BLaER1 (cell line): ENCODE data around the gene SMC1B.

Experiments
- H3K27ac ChIP-seq: shearing (Covaris generic); formaldehyde crosslinking; 2 replicates; pipeline ENCODE4 v1.8.1; 2022
- H3K27me3 ChIP-seq: shearing (Covaris generic); formaldehyde crosslinking; 2 replicates; pipeline ENCODE4 v1.8.1; 2022
- H3K36me3 ChIP-seq: shearing (Covaris generic); formaldehyde crosslinking; 2 replicates; pipeline ENCODE4 v1.8.1; 2022
- H3K4me1 ChIP-seq: shearing (Covaris generic); formaldehyde crosslinking; 2 replicates; pipeline ENCODE4 v1.8.1; 2022
- H3K4me2 ChIP-seq: shearing (Covaris generic); formaldehyde crosslinking; 2 replicates; pipeline ENCODE4 v1.8.1; 2022
- H3K4me3 ChIP-seq: shearing (Covaris generic); formaldehyde crosslinking; 2 replicates; pipeline ENCODE4 v1.8.1; 2022
- H3K9ac ChIP-seq: shearing (Covaris generic); formaldehyde crosslinking; 2 replicates; pipeline ENCODE4 v1.8.1; 2022
- H3K9me3 ChIP-seq: shearing (Covaris generic); formaldehyde crosslinking; 2 replicates; pipeline ENCODE4 v1.8.1; 2022
- H4K20me1 ChIP-seq: shearing (Covaris generic); formaldehyde crosslinking; 2 replicates; pipeline ENCODE4 v1.8.1; 2022
- Cebpa-rat ChIP-seq: shearing (Covaris generic); IDR thresholded peaks from 2 replicates; pipeline ENCODE4 v1.8.1; 2022

SMC1B gene

GRCh38 chr22:45316796-45317526, 96.4 kb downstream of the SMC1B start:
- H3K9ac ChIP-seq, result no peak overlapping the region
- no peaks in the 10 kb centered on the region for H3K9me3 ChIP-seq
- no peak for TF ChIP-seq Cebpa-rat
- H3K4me1 ChIP-seq, result peaks cover 89% of the 10 kb centered on the region
- peaks cover 22% of the 10 kb centered on the region for H3K36me3 ChIP-seq
- H3K27ac ChIP-seq, result no peak overlapping the region
- peaks cover 99% of the 10 kb centered on the region for H4K20me1 ChIP-seq
- no peak overlapping the region for H3K4me2 ChIP-seq
- no peak overlapping the region for H3K4me3 ChIP-seq
- no peaks in the 10 kb centered on the region for H3K27me3 ChIP-seq

DNA sequence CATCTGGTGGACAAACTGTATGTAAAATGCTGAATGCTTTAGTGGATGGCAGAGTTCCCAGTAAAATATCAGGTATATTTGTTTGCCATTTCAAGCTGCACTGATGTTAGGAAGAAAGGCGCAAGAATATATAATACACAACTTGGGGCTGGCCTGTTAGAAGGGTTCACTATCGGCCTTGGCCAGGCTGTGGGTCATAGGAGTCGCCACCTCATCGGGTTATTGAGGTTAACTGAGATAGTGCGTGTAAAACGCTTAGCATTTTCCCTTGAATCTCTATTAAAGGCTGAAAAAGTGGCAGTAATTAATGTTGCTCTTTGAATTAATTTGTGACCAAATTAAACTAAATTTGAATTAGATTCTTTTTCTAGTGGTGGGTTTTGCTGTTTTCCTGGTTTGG, 98.6 kb downstream of the SMC1B start:
- H3K4me3 ChIP-seq, result no peak overlapping the region

DNA sequence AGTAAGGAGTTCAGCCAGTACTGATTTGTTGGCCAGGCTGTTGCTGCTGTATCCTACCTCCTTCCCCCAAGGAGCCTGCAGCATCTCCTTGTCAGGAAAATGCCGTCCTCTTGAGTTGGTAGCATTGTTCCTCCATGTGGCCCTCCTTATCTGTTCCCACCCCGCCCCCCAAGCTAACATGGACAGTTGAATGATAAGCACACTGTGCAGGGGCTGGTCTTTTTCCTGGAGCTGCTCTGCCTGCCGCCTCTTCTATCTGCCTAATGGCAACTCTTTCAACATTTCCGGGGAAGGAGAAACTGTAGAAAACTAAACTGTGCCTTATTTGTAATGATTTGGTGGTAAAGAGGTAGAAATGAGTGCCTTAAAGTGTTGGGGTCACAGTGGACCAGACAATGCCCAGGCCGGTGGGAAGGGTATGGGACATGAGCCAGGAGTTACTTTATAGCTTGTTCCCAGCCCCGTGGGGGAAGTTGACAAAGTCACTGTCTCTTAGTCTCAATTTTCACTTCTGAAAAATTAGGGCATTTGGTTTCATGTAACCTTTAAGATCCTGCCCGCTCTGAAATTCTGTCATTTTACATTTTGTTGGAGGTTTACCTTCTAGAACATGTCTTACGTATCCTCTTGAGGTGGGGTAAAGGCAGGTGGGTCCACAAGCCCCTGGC, 99.2 kb downstream of the SMC1B start:
- H3K27me3 ChIP-seq, result no peaks in the 10 kb centered on the region
- H3K4me3 ChIP-seq, result no peak overlapping the region
- TF ChIP-seq Cebpa-rat, result no peak
- no peaks in the 10 kb centered on the region for H3K9me3 ChIP-seq
- peaks cover 78% of the 10 kb centered on the region for H3K4me1 ChIP-seq
- peaks cover 90% of the 10 kb centered on the region for H4K20me1 ChIP-seq
- H3K27ac ChIP-seq, result no peak overlapping the region
- H3K4me2 ChIP-seq, result no peak overlapping the region; the same call in 1 of the 2 replicates
- H3K36me3 ChIP-seq, result peaks cover 23% of the 10 kb centered on the region
- no peak overlapping the region for H3K9ac ChIP-seq

More for the DNA sequence above, 98.6 kb downstream of the SMC1B start:
- H3K4me2 ChIP-seq, result no peak overlapping the region; the same call in 1 of the 2 replicates
- no peaks in the 10 kb centered on the region for H3K27me3 ChIP-seq
- H3K4me1 ChIP-seq, result peaks cover 81% of the 10 kb centered on the region
- peaks cover 23% of the 10 kb centered on the region for H3K36me3 ChIP-seq
- TF ChIP-seq Cebpa-rat, result no peak
- no peak overlapping the region for H3K27ac ChIP-seq
- H3K9me3 ChIP-seq, result no peaks in the 10 kb centered on the region
- peaks cover 96% of the 10 kb centered on the region for H4K20me1 ChIP-seq
- no peak overlapping the region for H3K9ac ChIP-seq

GRCh38 chr22:45312856-45313255, 100.5 kb downstream of the SMC1B start:
- Histone ChIP-seq H3K27ac (no peak overlapping the region), H3K9me3 (no peaks in the 10 kb centered on the region)
- no peak for TF ChIP-seq Cebpa-rat

GRCh38 chr22:45312415-45312814, 101.0 kb downstream of the SMC1B start:
- H3K9me3 ChIP-seq, result no peaks in the 10 kb centered on the region
- H3K27me3 ChIP-seq, result no peaks in the 10 kb centered on the region
- H4K20me1 ChIP-seq, result peaks cover 72% of the 10 kb centered on the region
- H3K4me1 ChIP-seq, result peaks cover 70% of the 10 kb centered on the region
- no peak overlapping the region for H3K4me3 ChIP-seq
- TF ChIP-seq Cebpa-rat, result no peak
- peak overlapping the region; percentile 95; the same call in 1 of the 2 replicates for H3K4me2 ChIP-seq
- H3K9ac ChIP-seq, result no peak overlapping the region
- H3K36me3 ChIP-seq, result peaks cover 23% of the 10 kb centered on the region
- H3K27ac ChIP-seq, result no peak overlapping the region

More at GRCh38 chr22:45312856-45313255, 100.5 kb downstream of the SMC1B start:
- no peaks in the 10 kb centered on the region for H3K27me3 ChIP-seq
- H4K20me1 ChIP-seq, result peaks cover 77% of the 10 kb centered on the region
- H3K4me3 ChIP-seq, result no peak overlapping the region
- H3K9ac ChIP-seq, result no peak overlapping the region
- H3K36me3 ChIP-seq, result peaks cover 23% of the 10 kb centered on the region
- H3K4me2 ChIP-seq, result 0 out of 2 replicates have a peak overlapping the region, but pooled peaks have one; percentile 0
- H3K4me1 ChIP-seq, result peaks cover 74% of the 10 kb centered on the region

DNA sequence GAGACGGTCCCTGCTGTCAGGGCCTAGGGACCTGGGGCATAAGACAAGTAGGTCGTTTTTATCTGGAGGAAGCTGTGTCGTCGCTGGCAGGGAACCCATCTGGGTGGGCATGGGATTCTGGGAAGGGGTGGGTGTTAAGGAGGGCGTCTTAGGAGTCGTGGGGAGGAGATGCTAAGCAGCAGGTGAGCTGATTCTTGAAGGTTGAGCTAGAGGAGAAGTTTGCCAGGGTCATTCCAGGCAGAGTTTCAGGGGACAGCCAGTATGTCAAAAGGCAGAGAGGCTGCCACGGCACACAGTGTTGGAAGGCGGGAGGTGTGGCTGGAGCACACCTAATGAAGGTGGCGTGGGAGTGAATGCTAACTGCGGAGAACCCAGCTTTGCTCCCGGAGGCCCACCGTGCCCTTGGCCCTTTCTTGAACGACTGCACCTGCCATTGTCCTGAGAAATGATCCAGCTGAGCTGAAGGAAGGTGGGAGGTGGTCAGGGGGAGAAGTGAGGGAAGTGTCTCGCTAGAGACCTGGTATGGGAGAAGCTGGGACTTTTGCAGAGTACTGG, 102.3 kb downstream of the SMC1B start:
- H3K4me3 ChIP-seq, result peak overlapping the region; percentile 94
- H3K4me1 ChIP-seq, result peaks cover 66% of the 10 kb centered on the region
- TF ChIP-seq Cebpa-rat, result no peak
- H3K27me3 ChIP-seq, result no peaks in the 10 kb centered on the region
- H4K20me1 ChIP-seq, result peaks cover 59% of the 10 kb centered on the region
- H3K27ac ChIP-seq, result peak overlapping the region; percentile 92
- H3K36me3 ChIP-seq, result peaks cover 14% of the 10 kb centered on the region
- H3K9me3 ChIP-seq, result no peaks in the 10 kb centered on the region
- H3K9ac ChIP-seq, result peak overlapping the region; percentile 94
- peak overlapping the region; percentile 95 for H3K4me2 ChIP-seq

DNA sequence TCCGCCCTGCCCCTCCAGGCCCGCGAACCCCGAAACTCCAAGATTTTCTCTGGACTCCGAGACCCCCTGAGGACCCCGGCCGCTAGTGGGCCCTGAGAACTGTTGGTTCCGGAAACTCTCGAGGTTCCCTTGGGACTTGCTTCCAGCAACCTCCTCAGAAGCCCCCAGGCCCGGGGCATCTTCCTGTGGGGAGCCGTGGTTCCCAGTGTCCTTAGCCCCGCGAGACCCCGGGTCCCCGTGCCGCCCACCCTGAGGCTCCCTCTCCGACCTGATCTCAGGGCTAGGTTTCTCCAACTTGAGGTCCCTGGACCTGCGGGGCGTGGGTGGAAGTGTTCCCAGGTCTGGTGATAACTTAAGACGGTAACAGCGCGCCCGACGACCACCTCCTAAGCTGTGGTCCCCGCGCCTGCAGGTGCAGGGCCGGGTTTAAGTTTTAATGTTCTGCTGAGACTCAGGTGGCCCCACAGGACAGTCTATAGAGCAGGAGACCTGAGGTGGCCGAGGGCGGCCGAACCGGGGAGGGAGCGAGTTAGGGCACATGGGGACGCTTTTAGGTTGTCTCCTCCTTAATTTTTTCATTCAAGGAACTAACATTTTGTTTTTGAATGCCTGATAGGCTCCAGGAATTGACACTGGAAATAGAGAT, 102.9 kb downstream of the SMC1B start:
- peak overlapping the region; percentile 92 for H3K27ac ChIP-seq
- peaks cover 53% of the 10 kb centered on the region for H4K20me1 ChIP-seq
- H3K36me3 ChIP-seq, result peaks cover 11% of the 10 kb centered on the region
- TF ChIP-seq Cebpa-rat, result no peak
- peaks cover 60% of the 10 kb centered on the region for H3K4me1 ChIP-seq
- peak overlapping the region; percentile 95 for H3K4me2 ChIP-seq
- H3K9ac ChIP-seq, result peak overlapping the region; percentile 94
- H3K9me3 ChIP-seq, result no peaks in the 10 kb centered on the region
- no peaks in the 10 kb centered on the region for H3K27me3 ChIP-seq
- H3K4me3 ChIP-seq, result peak overlapping the region; percentile 94

- Histone ChIP-seq H4K20me1 (peaks cover 44% of the 10 kb centered on the region), H3K9me3 (no peaks in the 10 kb centered on the region), H3K27me3 (no peaks in the 10 kb centered on the region), H3K36me3 (peaks cover 11% of the 10 kb centered on the region), H3K9ac (peak within 1 kb of the TSS; percentile 94), H3K4me3 (peak within 1 kb of the TSS; percentile 94), H3K4me2 (peak within 1 kb of the TSS; percentile 95), H3K27ac (peak within 1 kb of the TSS; percentile 92), H3K4me1 (peaks cover 55% of the 10 kb centered on the region)
- TF ChIP-seq Cebpa-rat, result no peak
These were observed 103.8 kb downstream of the SMC1B start, which contains the start of gene FAM118A for GRCh38 chr22:45309422-45310227. TSS of gene FAM118A (plus strand) at chr22:45309934. CDS start at chr22:45322380, 12,446 bp downstream.

DNA sequence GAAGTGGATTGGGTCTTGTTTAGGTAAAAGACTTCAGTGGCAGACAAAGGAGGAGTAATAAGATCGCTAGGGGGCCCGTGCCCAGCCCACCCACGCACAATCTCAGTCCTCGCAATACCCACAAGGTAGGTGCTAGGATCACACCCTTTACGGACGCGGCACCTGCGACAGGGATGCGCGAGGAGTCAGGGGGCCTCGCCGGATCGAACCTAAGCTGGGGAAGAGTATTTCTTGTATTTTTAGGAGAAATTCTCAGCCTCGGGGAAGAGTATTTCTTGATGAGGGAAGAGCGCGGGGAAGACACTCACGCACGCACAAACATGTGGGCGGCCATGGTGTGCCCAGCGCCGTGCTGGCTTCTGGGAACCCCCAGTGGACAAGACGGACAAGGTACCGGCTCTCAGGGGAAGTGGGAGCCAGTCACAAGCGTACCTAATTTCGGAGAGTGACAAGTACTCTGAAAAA, 104.4 kb downstream of the SMC1B start:
- Histone ChIP-seq H3K9ac (peak overlapping the region; percentile 74), H4K20me1 (peaks cover 38% of the 10 kb centered on the region), H3K27ac (peak overlapping the region; percentile 74), H3K4me3 (peak overlapping the region; percentile 94), H3K36me3 (peaks cover 11% of the 10 kb centered on the region), H3K4me2 (peak overlapping the region; percentile 78), H3K9me3 (no peaks in the 10 kb centered on the region), H3K27me3 (no peaks in the 10 kb centered on the region), H3K4me1 (peaks cover 49% of the 10 kb centered on the region)
- TF ChIP-seq Cebpa-rat, result no peak
